ENCODE results near the gene SLC25A18.

DNA sequence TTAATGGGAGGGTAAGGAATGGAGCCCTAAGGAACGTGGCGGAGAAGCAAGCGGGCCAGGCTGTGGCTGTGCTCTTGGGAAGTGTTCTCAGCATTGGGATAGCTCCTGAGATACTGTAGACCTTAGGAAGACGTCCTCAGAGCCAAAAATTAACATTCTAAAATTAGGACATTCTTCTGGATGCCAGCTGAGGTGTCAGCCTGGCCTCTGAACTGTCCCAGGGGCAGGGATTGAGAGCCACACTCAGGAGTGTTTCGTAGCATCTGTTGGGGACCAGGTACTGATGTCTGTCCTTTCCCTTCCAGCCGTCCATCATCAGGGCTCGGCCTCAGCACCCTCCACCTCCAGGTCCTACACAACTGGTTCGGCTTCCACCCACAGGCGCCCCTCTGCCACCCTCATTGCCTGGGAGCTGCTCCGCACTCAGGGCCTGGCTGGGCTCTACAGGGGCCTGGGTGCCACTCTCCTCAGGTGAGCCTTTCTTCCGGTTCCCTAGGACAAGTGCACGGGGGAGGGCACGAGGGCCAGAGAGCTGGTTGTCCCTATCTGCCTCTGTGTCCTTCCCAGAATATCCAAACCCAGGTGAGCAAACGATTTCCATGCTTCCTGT lies 23.6 kb downstream of the SLC25A18 start:
- TF ChIP-seq CTCF (IDR thresholded peaks at IDR 0.05), result no peak
- no peak for TF ChIP-seq POLR2A (IDR thresholded peaks at IDR 0.05)
